ENCODE results near the gene VPS35L. TPM values are rescaled to one million over a fixed set of nuclear protein-coding genes. Genes with fewer than 3 reads are reported as not detected.
A peak's percentile ranks its signal among the peaks of the same experiment; 100 is the strongest.

VPS35L gene
- total and polyA plus RNA-seq, 4 donors = 27.4 to 65.4 (median 47.1) TPM

GRCh38 chr16:19708296-19709205 is 153.0 kb downstream of the VPS35L start:
- no peak for DNase-seq
- H3K4me3 ChIP-seq = no peak overlapping the region
- no peak overlapping the region for H3K27ac ChIP-seq (ENCODE audit: low read depth in 1 of 2, low read length in 1 of 2)
- no peaks in the 10 kb centered on the region for H3K27me3 ChIP-seq (ENCODE audit: control insufficient read depth in 3 of 3, insufficient read depth in 3 of 3, low read length in 2 of 3)
- H3K9me3 ChIP-seq (ENCODE audit: control insufficient read depth in 4 of 4, insufficient read depth in 3 of 4, low read length in 3 of 4) = no peaks in the 10 kb centered on the region
- no peak for ATAC-seq (ENCODE audit: insufficient read depth, low FRiP score)
- no peak overlapping the region for H3K9ac ChIP-seq (ENCODE audit: insufficient read depth in 1 of 2, low read length in 2 of 2)
- H3K36me3 ChIP-seq (ENCODE audit: control insufficient read depth in 4 of 4, insufficient read depth in 4 of 4, low read length in 4 of 4) = peaks cover 3 to 59% (median 36%) of the 10 kb centered on the region in 4 donors
- TF ChIP-seq CTCF (IDR thresholded peaks at IDR 0.05; ENCODE audit: control extremely low read depth, extremely low read depth) = no peak
- H3K4me1 ChIP-seq (ENCODE audit: control insufficient read depth in 5 of 5, insufficient read depth in 5 of 5, low read length in 5 of 5) = peaks cover 0 to 14% (median 0%) of the 10 kb centered on the region in 5 donors
- 87 to 92% methylated on average over 18 of the region's 18 CpGs for WGBS, 2 donors

- 94 to 96% methylated on average over 22 of the region's 22 CpGs for WGBS, 2 donors
- Histone ChIP-seq H3K27me3 (ENCODE audit: control insufficient read depth in 3 of 3, insufficient read depth in 3 of 3, low read length in 2 of 3) (no peaks in the 10 kb centered on the region), H3K9me3 (ENCODE audit: control insufficient read depth in 4 of 4, insufficient read depth in 3 of 4, low read length in 3 of 4) (no peaks in the 10 kb centered on the region), H3K36me3 (ENCODE audit: control insufficient read depth in 4 of 4, insufficient read depth in 4 of 4, low read length in 4 of 4) (peaks cover 7 to 63% (median 34%) of the 10 kb centered on the region in 4 donors), H3K9ac (ENCODE audit: insufficient read depth in 1 of 2, low read length in 2 of 2) (no peak overlapping the region), H3K27ac (ENCODE audit: low read depth in 1 of 2, low read length in 1 of 2) (peak overlapping the region in 1 of 2 donors; percentile 56), H3K4me1 (ENCODE audit: control insufficient read depth in 5 of 5, insufficient read depth in 5 of 5, low read length in 5 of 5) (peaks cover 0 to 12% (median 0%) of the 10 kb centered on the region in 5 donors), H3K4me3 (no peak overlapping the region)
- ATAC-seq (ENCODE audit: insufficient read depth, low FRiP score) (no peak), DNase-seq (no peak)
- no peak for TF ChIP-seq CTCF (IDR thresholded peaks at IDR 0.05; ENCODE audit: control extremely low read depth, extremely low read depth)
These were observed 154.1 kb downstream of the VPS35L start for GRCh38 chr16:19709381-19710136.

- no peaks in the 10 kb centered on the region for H3K9me3 ChIP-seq (ENCODE audit: control insufficient read depth in 4 of 4, insufficient read depth in 3 of 4, low read length in 3 of 4)
- WGBS, 2 donors = 78 to 81% methylated on average over 23 of the region's 23 CpGs
- peaks cover 0 to 5% (median 0%) of the 10 kb centered on the region in 5 donors for H3K4me1 ChIP-seq (ENCODE audit: control insufficient read depth in 5 of 5, insufficient read depth in 5 of 5, low read length in 5 of 5)
- TF ChIP-seq CTCF (IDR thresholded peaks at IDR 0.05; ENCODE audit: control extremely low read depth, extremely low read depth) = no peak
- no peak overlapping the region for H3K9ac ChIP-seq (ENCODE audit: insufficient read depth in 1 of 2, low read length in 2 of 2)
- ATAC-seq (ENCODE audit: insufficient read depth, low FRiP score) (no peak), DNase-seq (no peak)
- H3K4me3 ChIP-seq = no peak overlapping the region
- peaks cover 7 to 58% (median 28%) of the 10 kb centered on the region in 4 donors for H3K36me3 ChIP-seq (ENCODE audit: control insufficient read depth in 4 of 4, insufficient read depth in 4 of 4, low read length in 4 of 4)
- H3K27ac ChIP-seq (ENCODE audit: low read depth in 1 of 2, low read length in 1 of 2) = peak overlapping the region; percentile 27 to 56
- H3K27me3 ChIP-seq (ENCODE audit: control insufficient read depth in 3 of 3, insufficient read depth in 3 of 3, low read length in 2 of 3) = no peaks in the 10 kb centered on the region
These were observed 154.8 kb downstream of the VPS35L start for GRCh38 chr16:19710191-19710908.
